Limb (tissue), 2 donors: ENCODE measurements around the gene APIP.

Experiments used
- DNase-seq, 2 donors: peaks; one replicate each; pipeline ENCODE4 v3.0.0-alpha.2; 2016; ENCODE audit errors: extremely low spot score in 2 of 2

APIP gene

DNA sequence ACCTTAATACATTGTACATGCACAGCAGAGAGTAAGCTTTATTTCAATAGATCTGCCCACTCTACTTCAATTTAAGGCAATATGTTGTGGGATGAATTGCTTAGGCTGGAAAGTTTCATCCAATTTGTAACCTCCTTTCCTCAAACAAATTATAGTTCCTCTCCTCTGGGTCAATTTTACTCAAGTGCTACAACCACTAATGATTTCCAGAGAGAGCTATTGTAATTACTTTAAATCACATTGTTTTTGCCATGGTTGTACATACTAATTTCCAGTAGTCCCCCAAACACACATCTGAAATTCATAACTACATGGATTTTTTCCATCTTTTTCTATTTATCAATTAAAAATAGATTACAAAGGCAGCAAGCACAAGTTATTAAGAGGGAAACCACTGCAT lies 72.9 kb downstream of the APIP start:
- no peak for DNase-seq

DNA sequence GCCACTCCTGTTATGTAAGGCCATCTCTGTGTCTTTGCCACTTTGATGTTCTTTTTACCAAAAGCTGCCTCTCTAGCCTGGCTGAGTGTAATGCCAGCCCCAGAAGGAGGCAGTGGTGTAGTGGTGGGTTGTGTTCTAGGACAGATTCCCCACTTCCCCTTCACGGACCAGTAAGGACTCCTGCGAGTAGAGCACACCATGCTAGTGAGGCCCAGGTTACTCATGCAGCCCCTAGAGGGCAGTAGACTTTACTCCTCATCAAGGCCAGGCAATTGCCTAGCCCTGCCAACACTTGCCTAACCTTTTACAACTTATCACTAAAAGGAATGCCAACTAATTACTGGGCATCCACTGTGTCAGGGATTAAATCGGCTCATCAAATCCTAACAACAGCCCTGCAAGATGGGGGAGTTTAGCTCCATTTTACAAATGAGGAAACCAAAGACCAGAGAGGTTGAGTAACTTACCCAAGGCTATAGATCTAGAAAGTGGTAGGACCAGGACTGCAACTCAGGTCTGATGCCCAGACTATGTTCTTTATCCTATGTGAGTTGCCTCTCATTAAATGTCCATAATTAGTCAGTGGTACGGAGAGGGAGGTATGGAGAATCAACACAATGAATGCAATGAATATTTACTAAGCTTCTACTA lies 75.3 kb downstream of the APIP start:
- DNase-seq, result no peak

GRCh38 chr11:34839969-34840368 lies 76.2 kb downstream of the APIP start:
- DNase-seq, result no peak

DNA sequence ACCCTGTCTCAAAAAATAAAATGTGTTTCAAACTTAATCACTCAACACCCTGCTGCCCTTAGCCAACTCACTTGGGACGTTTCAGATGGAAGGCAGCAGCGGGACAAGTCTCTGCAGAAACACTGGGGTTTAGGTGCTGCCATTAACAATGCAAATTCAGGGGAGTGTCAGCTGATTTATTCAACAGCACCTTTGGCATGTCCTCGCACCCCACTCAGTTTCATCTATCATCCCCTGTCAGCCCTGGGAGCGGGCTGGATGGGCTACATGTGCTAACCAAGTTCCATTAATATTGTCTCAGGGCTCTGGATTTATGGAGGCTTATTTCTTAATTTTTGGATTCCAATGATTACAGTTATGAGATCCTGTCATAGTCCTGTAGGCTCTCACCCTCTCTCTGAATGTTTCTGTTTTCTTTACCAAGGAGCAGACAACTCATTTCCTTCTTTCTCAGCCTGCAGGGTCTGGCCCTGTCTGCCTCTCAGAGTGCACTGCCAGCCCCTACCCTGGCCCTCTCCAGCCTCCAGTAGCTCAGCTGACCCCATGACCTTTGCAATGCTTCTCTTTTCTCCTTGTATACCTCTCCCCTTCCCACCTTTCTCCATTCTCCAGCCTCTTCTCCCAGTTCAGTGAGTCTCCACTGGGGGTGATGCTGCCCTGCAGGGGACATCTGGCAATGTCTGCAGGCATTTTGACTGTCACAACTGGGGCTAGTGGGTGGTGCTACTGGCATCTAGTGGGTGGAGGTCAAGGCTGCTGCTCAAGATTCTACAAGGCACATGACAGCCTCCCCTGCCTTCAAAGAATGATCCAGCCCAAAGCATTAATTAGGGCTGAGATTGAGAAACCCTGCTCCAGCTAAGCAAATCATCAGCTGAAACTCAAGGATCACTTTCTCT lies 79.0 kb downstream of the APIP start:
- no peak for DNase-seq

GRCh38 chr11:34833602-34834001 lies 82.6 kb downstream of the APIP start:
- no peak for DNase-seq
